ENCODE results near the gene CAMK2D.

The CAMK2D gene

GRCh38 chr4:113405874-113406722, 355.4 kb downstream of the CAMK2D start:
- DNase-seq (ENCODE audit: insufficient read length, low spot score), result no peak
- no peak for TF ChIP-seq POLR2A (IDR thresholded peaks at IDR 0.05; ENCODE audit: low read depth, low read length)
- FAIRE-seq, result no peak

GRCh38 chr4:113404841-113405240, 356.7 kb downstream of the CAMK2D start:
- DNase-seq (ENCODE audit: insufficient read length, low spot score) (no peak), FAIRE-seq (no peak)
- no peak for TF ChIP-seq TAF1 (IDR thresholded peaks at IDR 0.05; ENCODE audit: low read depth, low read length)
- TF ChIP-seq POLR2AphosphoS5 (IDR thresholded peaks at IDR 0.05; ENCODE audit: low read depth, low read length), result no peak
- no peak for TF ChIP-seq POU2F2 (IDR thresholded peaks at IDR 0.05; ENCODE audit: low read depth, low read length)
- no peak for TF ChIP-seq PAX5 (IDR thresholded peaks at IDR 0.05; ENCODE audit: insufficient read depth, low read length, severe bottlenecking)
- no peak for TF ChIP-seq POLR2A (IDR thresholded peaks at IDR 0.05; ENCODE audit: low read depth, low read length)

GRCh38 chr4:113404167-113404571, 357.4 kb downstream of the CAMK2D start:
- no peak for DNase-seq (ENCODE audit: insufficient read length, low spot score)
- FAIRE-seq, result no peak
- TF ChIP-seq POLR2AphosphoS5 (IDR thresholded peaks at IDR 0.05; ENCODE audit: low read depth, low read length), result no peak
- TF ChIP-seq TAF1 (IDR thresholded peaks at IDR 0.05; ENCODE audit: low read depth, low read length), result no peak
- no peak for TF ChIP-seq SPI1 (IDR thresholded peaks at IDR 0.05; ENCODE audit: low read depth, low read length)
- TF ChIP-seq PAX5 (IDR thresholded peaks at IDR 0.05; ENCODE audit: insufficient read depth, low read length, severe bottlenecking), result no peak
- TF ChIP-seq POLR2A (IDR thresholded peaks at IDR 0.05; ENCODE audit: low read depth, low read length), result no peak
- no peak for TF ChIP-seq POU2F2 (IDR thresholded peaks at IDR 0.05; ENCODE audit: low read depth, low read length)
